HG03354 (cell line): ENCODE data around the gene CA9.
A peak's percentile ranks its signal among the peaks of the same experiment; 100 is the strongest.

Experiments
- ATAC-seq: cut with Tn5 transposase; IDR thresholded peaks from one replicate; pipeline ENCODE4 v1.9.1; 2021; ENCODE audit warnings: mild to moderate bottlenecking; ENCODE audit not compliant: unreplicated experiment, poor library complexity, severe bottlenecking

CA9 gene

GRCh38 chr9:35688558-35689541, 15.1 kb downstream of the CA9 start:
- no peak for ATAC-seq

GRCh38 chr9:35689542-35690293, 16.0 kb downstream of the CA9 start, which contains the start of gene TPM2:
Gene TPM2, minus strand, starts transcription at chr9:35689925. Its CDS starts 108 bp downstream, at chr9:35689817.
- no peak for ATAC-seq

GRCh38 chr9:35690294-35690613, 16.5 kb downstream of the CA9 start:
- ATAC-seq: no peak

GRCh38 chr9:35690614-35691333, 17.0 kb downstream of the CA9 start:
- no peak for ATAC-seq

GRCh38 chr9:35691334-35691650, 17.6 kb downstream of the CA9 start:
- no peak for ATAC-seq

- ATAC-seq: no peak
These were observed 18.1 kb downstream of the CA9 start for GRCh38 chr9:35691757-35692301.

GRCh38 chr9:35695943-35696401, 22.2 kb downstream of the CA9 start:
- ATAC-seq: no peak

- peak; percentile 79 for ATAC-seq
These were observed 22.9 kb downstream of the CA9 start for GRCh38 chr9:35696520-35697215.

- no peak for ATAC-seq
These were observed 23.8 kb downstream of the CA9 start for GRCh38 chr9:35697486-35697885.

- ATAC-seq: no peak
These were observed 24.5 kb downstream of the CA9 start for GRCh38 chr9:35698231-35698630.

- ATAC-seq: no peak
These were observed 26.3 kb downstream of the CA9 start for GRCh38 chr9:35700031-35700430.

- no peak for ATAC-seq
These were observed 27.2 kb downstream of the CA9 start for GRCh38 chr9:35700942-35701341.

GRCh38 chr9:35702696-35703095, 29.0 kb downstream of the CA9 start:
- ATAC-seq: no peak

- no peak for ATAC-seq
These were observed 30.4 kb downstream of the CA9 start for GRCh38 chr9:35703906-35704672.

GRCh38 chr9:35705372-35705771, 31.6 kb downstream of the CA9 start:
- ATAC-seq: no peak

- no peak for ATAC-seq
These were observed 32.2 kb downstream of the CA9 start for GRCh38 chr9:35705836-35706430.

GRCh38 chr9:35706951-35707350, 33.2 kb downstream of the CA9 start:
- no peak for ATAC-seq

GRCh38 chr9:35708146-35708545, 34.4 kb downstream of the CA9 start:
- no peak for ATAC-seq
